GM12878 (cell line): ENCODE measurements around the gene DLEC1. TPM values are rescaled to one million over a fixed set of nuclear protein-coding genes. Genes with fewer than 3 reads are reported as not detected.

ENCODE experiments used
- ATF7 ChIP-seq: fragments of 450-650 bp; IDR thresholded peaks from 2 replicates; pipeline ENCODE4 v1.6.1; 2016; ENCODE audit warnings: low read depth, mild to moderate bottlenecking
- BHLHE40 ChIP-seq, 2 experiments: fragments of 450-650 bp in 1 of 2; IDR thresholded peaks; 2 replicates each; pipeline ENCODE4 v1.6.1; 2011 to 2017; ENCODE audit warnings: low read depth in 2 of 2, borderline replicate concordance in 1 of 2, improper control_type of control experiment in 1 of 2, low read length in 1 of 2, mild to moderate bottlenecking in 1 of 2
- CBFB ChIP-seq: IDR thresholded peaks from 2 replicates; pipeline ENCODE4 v1.6.1; 2016; ENCODE audit warnings: antibody characterized with exemption, low read depth
- CBX3 ChIP-seq: fragments of 200-600 bp; sonication (generic); IDR thresholded peaks from 2 replicates; pipeline ENCODE4 v1.6.1; 2016; ENCODE audit warnings: low read depth, borderline replicate concordance
- DPF2 ChIP-seq: fragments of 450-650 bp; IDR thresholded peaks from 2 replicates; pipeline ENCODE4 v1.6.1; 2017; ENCODE audit warnings: mild to moderate bottlenecking
- EP300 ChIP-seq, 2 experiments: fragments of 150-350 bp in 1 of 2; IDR thresholded peaks; 2 replicates each; pipeline ENCODE4 v1.6.1; 2011 to 2012; ENCODE audit warnings: low read depth in 2 of 2, low read length in 2 of 2, borderline replicate concordance in 1 of 2, improper control_type of control experiment in 1 of 2, inconsistent platforms in 1 of 2; ENCODE audit not compliant: control insufficient read depth in 1 of 2
- EZH2 ChIP-seq: IDR thresholded peaks from 2 replicates; pipeline ENCODE4 v1.6.1; 2012; ENCODE audit warnings: low read depth, mild to moderate bottlenecking, control low read depth, inconsistent platforms, low read length, borderline replicate concordance; ENCODE audit not compliant: control insufficient read depth
- GABPA ChIP-seq: IDR thresholded peaks from 2 replicates; pipeline ENCODE4 v1.6.1; 2014; ENCODE audit warnings: antibody characterized with exemption, low read depth, mild to moderate bottlenecking, inconsistent platforms
- GATAD2B ChIP-seq: fragments of 450-650 bp; conservative IDR thresholded peaks from 2 replicates; pipeline ENCODE4 v1.6.1; 2017; ENCODE audit warnings: low read depth, mild to moderate bottlenecking, moderate library complexity
- KLF5 ChIP-seq: fragments of 450-650 bp; IDR thresholded peaks from 2 replicates; pipeline ENCODE4 v1.6.1; 2014; ENCODE audit warnings: mild to moderate bottlenecking; ENCODE audit not compliant: partially characterized antibody
- LARP7 ChIP-seq: fragments of 450-650 bp; IDR thresholded peaks from 2 replicates; pipeline ENCODE4 v1.6.1; 2017; ENCODE audit warnings: mild to moderate bottlenecking
- MTA2 ChIP-seq: fragments of 450-650 bp; IDR thresholded peaks from 2 replicates; pipeline ENCODE4 v1.6.1; 2016; ENCODE audit warnings: low read depth, mild to moderate bottlenecking, moderate library complexity
- MYC ChIP-seq: IDR thresholded peaks from 2 replicates; pipeline ENCODE4 v1.6.1; 2011; ENCODE audit warnings: mild to moderate bottlenecking, low read length, moderate library complexity, inconsistent platforms; ENCODE audit not compliant: insufficient read depth, insufficient replicate concordance, insufficient read length, severe bottlenecking
- RB1 ChIP-seq: fragments of 450-650 bp; formaldehyde crosslinking; IDR thresholded peaks from 2 replicates; pipeline ENCODE4 v1.6.1; 2017; ENCODE audit warnings: mild to moderate bottlenecking, borderline replicate concordance
- RUNX3 ChIP-seq: IDR thresholded peaks from 2 replicates; pipeline ENCODE4 v1.6.1; 2012; ENCODE audit warnings: low read length, inconsistent platforms
- SMAD1 ChIP-seq: fragments of 450-650 bp; IDR thresholded peaks from 2 replicates; pipeline ENCODE4 v1.6.1; 2018; ENCODE audit warnings: mild to moderate bottlenecking, low read depth; ENCODE audit not compliant: partially characterized antibody
- WRNIP1 ChIP-seq: IDR thresholded peaks from 2 replicates; pipeline ENCODE4 v1.6.1; 2011; ENCODE audit warnings: low read depth, low read length, improper control_type of control experiment, borderline replicate concordance
- ZBED1 ChIP-seq: IDR thresholded peaks from 2 replicates; pipeline ENCODE4 v1.6.1; 2016; ENCODE audit warnings: borderline replicate concordance
- ZNF24 ChIP-seq: fragments of 450-650 bp; IDR thresholded peaks from 2 replicates; pipeline ENCODE4 v1.6.1; 2017; ENCODE audit warnings: antibody characterized with exemption, mild to moderate bottlenecking
- ZNF274 ChIP-seq: IDR thresholded peaks from one replicate; pipeline ENCODE4 v1.8.0; 2011; ENCODE audit not compliant: insufficient read length, insufficient read depth
- polyA plus RNA-seq, 11 experiments: library from polyadenylated mRNA; depleted of rRNA in 4 of 11; unstranded in 6 of 11; stranded (reverse) in 5 of 11; fragments of >200 nt; fragmentation: Nextera tagmentation in 4 of 11; fragmentation: Illumina TruSeq in 1 of 11; extraction: Ambion mirVana in 4 of 11; extraction: Trizol in 1 of 11; gene quantifications; 1 replicate in 1 of 11; 2 replicates in 10 of 11; pipeline versions ENCODE4 v1.2.1 to v1.2.3, GENCODE V29; 2011 to 2016; ENCODE audit warnings: inconsistent platforms in 2 of 11, missing spikeins in 2 of 11, low read depth in 1 of 11
- total RNA-seq, 4 experiments: library from RNA; depleted of rRNA in 3 of 4; stranded (reverse); fragments of >200 nt in 3 of 4; fragmentation: Illumina TruSeq in 1 of 4; extraction: Trizol in 1 of 4; gene quantifications; 2 replicates each; pipeline versions ENCODE4 v1.2.1 to v1.2.3, GENCODE V29; 2013 to 2021
- TF ChIP-seq, protein P1 (sequence below): fragments of 450-650 bp; IDR thresholded peaks from 2 replicates; pipeline ENCODE4 v1.6.1; 2017; ENCODE audit warnings: mild to moderate bottlenecking, moderate library complexity
- TF ChIP-seq, protein P2 (sequence below): fragments of 450-650 bp; formaldehyde crosslinking; IDR thresholded peaks from 2 replicates; pipeline ENCODE4 v1.5.0; 2022; ENCODE audit warnings: mild to moderate bottlenecking, missing genetic modification characterization

DLEC1 gene
- total and polyA plus RNA-seq, 10 of the 15 experiments (the other 5 are each of a cell fraction or from before 2014, with no cell fraction given): 0.03 to 0.29 (median 0.07) TPM; not detected in 3

DNA sequence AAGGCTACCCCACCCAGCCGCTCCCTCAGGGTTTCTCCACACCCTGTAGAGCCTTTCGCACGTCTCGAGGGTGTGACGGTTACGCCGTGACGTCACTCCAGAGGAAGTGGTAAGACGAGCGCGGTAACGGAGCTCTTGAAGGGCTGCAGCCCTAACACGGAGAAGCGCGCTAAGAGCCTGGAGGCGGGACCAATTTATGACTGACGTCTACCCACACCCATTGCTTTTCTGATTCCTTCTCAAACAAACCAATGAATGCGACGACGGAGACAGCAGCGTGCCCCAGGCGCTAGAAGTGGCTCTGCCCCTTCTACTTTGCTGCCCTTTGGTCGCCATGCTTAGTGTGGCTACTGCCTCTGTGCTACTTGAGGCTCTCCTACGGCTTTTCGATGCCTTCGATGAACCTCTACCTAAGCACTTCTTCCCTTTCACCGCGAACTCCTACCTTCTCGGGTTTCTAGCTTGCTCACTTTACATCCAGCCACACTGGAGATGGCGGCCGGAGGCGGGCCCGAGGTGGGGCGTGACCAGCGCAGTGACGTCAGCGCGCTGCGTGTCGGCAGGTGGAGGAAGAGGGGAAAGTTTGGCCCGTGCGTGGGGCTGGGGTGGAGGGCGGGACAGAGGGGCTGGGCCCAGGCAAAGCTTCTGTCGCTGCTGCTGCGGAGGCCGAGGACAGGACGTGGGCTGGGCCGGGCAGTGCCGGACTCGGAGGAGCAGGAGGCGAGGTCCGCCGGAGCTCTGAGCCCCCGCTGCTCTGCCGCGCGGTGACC, 126.1 kb downstream of the DLEC1 start, which contains the start of gene OXSR1 (continued):
- no peak for TF ChIP-seq ZNF274
- peak; percentile 99 for TF ChIP-seq ATF7
- TF ChIP-seq GATAD2B: no peak; the same call in 1 of the 2 replicates
- TF ChIP-seq ZNF24: no peak
- TF ChIP-seq, protein P1, sequence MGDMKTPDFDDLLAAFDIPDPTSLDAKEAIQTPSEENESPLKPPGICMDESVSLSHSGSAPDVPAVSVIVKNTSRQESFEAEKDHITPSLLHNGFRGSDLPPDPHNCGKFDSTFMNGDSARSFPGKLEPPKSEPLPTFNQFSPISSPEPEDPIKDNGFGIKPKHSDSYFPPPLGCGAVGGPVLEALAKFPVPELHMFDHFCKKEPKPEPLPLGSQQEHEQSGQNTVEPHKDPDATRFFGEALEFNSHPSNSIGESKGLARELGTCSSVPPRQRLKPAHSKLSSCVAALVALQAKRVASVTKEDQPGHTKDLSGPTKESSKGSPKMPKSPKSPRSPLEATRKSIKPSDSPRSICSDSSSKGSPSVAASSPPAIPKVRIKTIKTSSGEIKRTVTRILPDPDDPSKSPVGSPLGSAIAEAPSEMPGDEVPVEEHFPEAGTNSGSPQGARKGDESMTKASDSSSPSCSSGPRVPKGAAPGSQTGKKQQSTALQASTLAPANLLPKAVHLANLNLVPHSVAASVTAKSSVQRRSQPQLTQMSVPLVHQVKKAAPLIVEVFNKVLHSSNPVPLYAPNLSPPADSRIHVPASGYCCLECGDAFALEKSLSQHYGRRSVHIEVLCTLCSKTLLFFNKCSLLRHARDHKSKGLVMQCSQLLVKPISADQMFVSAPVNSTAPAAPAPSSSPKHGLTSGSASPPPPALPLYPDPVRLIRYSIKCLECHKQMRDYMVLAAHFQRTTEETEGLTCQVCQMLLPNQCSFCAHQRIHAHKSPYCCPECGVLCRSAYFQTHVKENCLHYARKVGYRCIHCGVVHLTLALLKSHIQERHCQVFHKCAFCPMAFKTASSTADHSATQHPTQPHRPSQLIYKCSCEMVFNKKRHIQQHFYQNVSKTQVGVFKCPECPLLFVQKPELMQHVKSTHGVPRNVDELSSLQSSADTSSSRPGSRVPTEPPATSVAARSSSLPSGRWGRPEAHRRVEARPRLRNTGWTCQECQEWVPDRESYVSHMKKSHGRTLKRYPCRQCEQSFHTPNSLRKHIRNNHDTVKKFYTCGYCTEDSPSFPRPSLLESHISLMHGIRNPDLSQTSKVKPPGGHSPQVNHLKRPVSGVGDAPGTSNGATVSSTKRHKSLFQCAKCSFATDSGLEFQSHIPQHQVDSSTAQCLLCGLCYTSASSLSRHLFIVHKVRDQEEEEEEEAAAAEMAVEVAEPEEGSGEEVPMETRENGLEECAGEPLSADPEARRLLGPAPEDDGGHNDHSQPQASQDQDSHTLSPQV: peak; percentile 100
- no peak; a peak in 1 of 4 replicates for TF ChIP-seq EP300 (IDR thresholded peaks at IDR 0.05; ENCODE audit: borderline replicate concordance in 1 of 2, control insufficient read depth in 1 of 2, low read depth in 2 of 2, low read length in 2 of 2)
- peak; percentile 71 for TF ChIP-seq DPF2
- TF ChIP-seq BHLHE40 (IDR thresholded peaks at IDR 0.05; ENCODE audit: borderline replicate concordance in 1 of 2, low read depth in 2 of 2, low read length in 1 of 2): peak; percentile 88 to 96
- TF ChIP-seq, protein P2, sequence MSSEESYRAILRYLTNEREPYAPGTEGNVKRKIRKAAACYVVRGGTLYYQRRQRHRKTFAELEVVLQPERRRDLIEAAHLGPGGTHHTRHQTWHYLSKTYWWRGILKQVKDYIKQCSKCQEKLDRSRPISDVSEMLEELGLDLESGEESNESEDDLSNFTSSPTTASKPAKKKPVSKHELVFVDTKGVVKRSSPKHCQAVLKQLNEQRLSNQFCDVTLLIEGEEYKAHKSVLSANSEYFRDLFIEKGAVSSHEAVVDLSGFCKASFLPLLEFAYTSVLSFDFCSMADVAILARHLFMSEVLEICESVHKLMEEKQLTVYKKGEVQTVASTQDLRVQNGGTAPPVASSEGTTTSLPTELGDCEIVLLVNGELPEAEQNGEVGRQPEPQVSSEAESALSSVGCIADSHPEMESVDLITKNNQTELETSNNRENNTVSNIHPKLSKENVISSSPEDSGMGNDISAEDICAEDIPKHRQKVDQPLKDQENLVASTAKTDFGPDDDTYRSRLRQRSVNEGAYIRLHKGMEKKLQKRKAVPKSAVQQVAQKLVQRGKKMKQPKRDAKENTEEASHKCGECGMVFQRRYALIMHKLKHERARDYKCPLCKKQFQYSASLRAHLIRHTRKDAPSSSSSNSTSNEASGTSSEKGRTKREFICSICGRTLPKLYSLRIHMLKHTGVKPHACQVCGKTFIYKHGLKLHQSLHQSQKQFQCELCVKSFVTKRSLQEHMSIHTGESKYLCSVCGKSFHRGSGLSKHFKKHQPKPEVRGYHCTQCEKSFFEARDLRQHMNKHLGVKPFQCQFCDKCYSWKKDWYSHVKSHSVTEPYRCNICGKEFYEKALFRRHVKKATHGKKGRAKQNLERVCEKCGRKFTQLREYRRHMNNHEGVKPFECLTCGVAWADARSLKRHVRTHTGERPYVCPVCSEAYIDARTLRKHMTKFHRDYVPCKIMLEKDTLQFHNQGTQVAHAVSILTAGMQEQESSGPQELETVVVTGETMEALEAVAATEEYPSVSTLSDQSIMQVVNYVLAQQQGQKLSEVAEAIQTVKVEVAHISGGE (CRISPR knock-in tag): no peak
- no peak for TF ChIP-seq CBX3
- no peak for TF ChIP-seq WRNIP1
- no peak for TF ChIP-seq EZH2
- TF ChIP-seq RUNX3: peak; percentile 88
- no peak for TF ChIP-seq ZBED1
- no peak for TF ChIP-seq MYC
- peak; percentile 94; the same call in 1 of the 2 replicates for TF ChIP-seq LARP7
- no peak for TF ChIP-seq KLF5
- TF ChIP-seq CBFB: peak; percentile 57
- no peak; the same call in 1 of the 2 replicates for TF ChIP-seq MTA2
- TF ChIP-seq GABPA: peak; percentile 92
- TF ChIP-seq SMAD1: no peak
- TF ChIP-seq RB1: 0 out of 2 replicates have a peak, but pooled peaks have one; percentile 14
